ENCODE results near the gene DDB1. TPM values are rescaled to one million over a fixed set of nuclear protein-coding genes. Genes with fewer than 3 reads are reported as not detected.

DDB1 gene
- total RNA-seq, 2 donors from 2014 or later, result 70.6 to 91.0 TPM

DNA sequence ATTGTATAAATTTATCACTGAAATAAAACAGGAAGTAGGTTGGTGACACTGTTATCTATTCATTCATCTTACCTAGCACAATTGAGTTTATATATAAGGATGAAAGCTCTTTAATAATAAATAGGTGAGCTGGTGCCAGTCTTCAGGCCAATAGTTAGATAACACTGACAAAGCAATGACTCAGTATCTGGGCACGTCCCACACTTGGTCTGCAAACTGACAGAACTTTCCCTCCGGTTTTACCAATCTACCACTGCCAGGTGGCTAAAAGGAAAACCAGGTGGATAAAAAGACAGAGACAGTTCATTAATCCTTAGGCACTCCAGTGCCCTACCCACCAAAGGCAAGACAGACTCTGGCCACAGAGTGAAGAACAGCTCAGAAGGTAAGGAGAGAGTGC, 17.6 kb downstream of the DDB1 start:
- Histone ChIP-seq H3K27me3 (no peaks in the 10 kb centered on the region), H3K36me3 (replicated peaks in 1 of 2; ENCODE audit: insufficient read depth in 1 of 2, low read depth in 2 of 2) (peaks cover 28 to 47% of the 10 kb centered on the region in 2 donors), H3K4me1 (no peaks in the 10 kb centered on the region), H3K9me3 (no peaks in the 10 kb centered on the region), H3K27ac (no peak overlapping the region), H3K4me3 (no peak overlapping the region)
- no peak for DNase-seq
- ATAC-seq, result no peak
- TF ChIP-seq, protein P1, sequence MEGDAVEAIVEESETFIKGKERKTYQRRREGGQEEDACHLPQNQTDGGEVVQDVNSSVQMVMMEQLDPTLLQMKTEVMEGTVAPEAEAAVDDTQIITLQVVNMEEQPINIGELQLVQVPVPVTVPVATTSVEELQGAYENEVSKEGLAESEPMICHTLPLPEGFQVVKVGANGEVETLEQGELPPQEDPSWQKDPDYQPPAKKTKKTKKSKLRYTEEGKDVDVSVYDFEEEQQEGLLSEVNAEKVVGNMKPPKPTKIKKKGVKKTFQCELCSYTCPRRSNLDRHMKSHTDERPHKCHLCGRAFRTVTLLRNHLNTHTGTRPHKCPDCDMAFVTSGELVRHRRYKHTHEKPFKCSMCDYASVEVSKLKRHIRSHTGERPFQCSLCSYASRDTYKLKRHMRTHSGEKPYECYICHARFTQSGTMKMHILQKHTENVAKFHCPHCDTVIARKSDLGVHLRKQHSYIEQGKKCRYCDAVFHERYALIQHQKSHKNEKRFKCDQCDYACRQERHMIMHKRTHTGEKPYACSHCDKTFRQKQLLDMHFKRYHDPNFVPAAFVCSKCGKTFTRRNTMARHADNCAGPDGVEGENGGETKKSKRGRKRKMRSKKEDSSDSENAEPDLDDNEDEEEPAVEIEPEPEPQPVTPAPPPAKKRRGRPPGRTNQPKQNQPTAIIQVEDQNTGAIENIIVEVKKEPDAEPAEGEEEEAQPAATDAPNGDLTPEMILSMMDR (IDR thresholded peaks at IDR 0.05), result no peak
- no peak for TF ChIP-seq POLR2A (IDR thresholded peaks at IDR 0.05)
- intact Hi-C loops (cut with DNase I), result no loop called here
- WGBS, 2 donors, result 31 to 51% methylated on average over 2 of the region's 2 CpGs

GRCh38 chr11:61310749-61311148, 22.2 kb downstream of the DDB1 start:
- H3K4me3 ChIP-seq, result no peak overlapping the region
- no peak for DNase-seq
- TF ChIP-seq POLR2A (IDR thresholded peaks at IDR 0.05), result no peak
- TF ChIP-seq, protein P1 (IDR thresholded peaks at IDR 0.05), result no peak
- no peaks in the 10 kb centered on the region for H3K27me3 ChIP-seq
- ATAC-seq, result no peak
- peaks cover 24 to 68% of the 10 kb centered on the region in 2 donors for H3K36me3 ChIP-seq (replicated peaks in 1 of 2; ENCODE audit: insufficient read depth in 1 of 2, low read depth in 2 of 2)
- H3K9me3 ChIP-seq, result no peaks in the 10 kb centered on the region
- intact Hi-C loops (cut with DNase I), result no loop called here
- WGBS, 2 donors, result 57 to 73% methylated on average over 8 of the region's 8 CpGs
- H3K27ac ChIP-seq, result no peak overlapping the region
- no peaks in the 10 kb centered on the region for H3K4me1 ChIP-seq

GRCh38 chr11:61309739-61310138, 23.2 kb downstream of the DDB1 start:
- Histone ChIP-seq H3K36me3 (replicated peaks in 1 of 2; ENCODE audit: insufficient read depth in 1 of 2, low read depth in 2 of 2) (peaks cover 28 to 71% of the 10 kb centered on the region in 2 donors), H3K4me3 (no peak overlapping the region), H3K9me3 (no peaks in the 10 kb centered on the region), H3K27me3 (no peaks in the 10 kb centered on the region), H3K4me1 (no peaks in the 10 kb centered on the region), H3K27ac (no peak overlapping the region)
- DNase-seq (no peak), ATAC-seq (no peak)
- TF ChIP-seq, protein P1 (IDR thresholded peaks at IDR 0.05), result no peak
- no peak for TF ChIP-seq POLR2A (IDR thresholded peaks at IDR 0.05)
- WGBS, 2 donors, result 93 to 96% methylated on average over 7 of the region's 7 CpGs
- intact Hi-C loops (cut with DNase I), result no loop called here

GRCh38 chr11:61309141-61309540, 23.8 kb downstream of the DDB1 start:
- 91 to 92% methylated on average over 4 of the region's 4 CpGs for WGBS, 2 donors
- TF ChIP-seq, protein P1 (IDR thresholded peaks at IDR 0.05), result no peak
- no peak for TF ChIP-seq POLR2A (IDR thresholded peaks at IDR 0.05)
- ATAC-seq (no peak), DNase-seq (no peak)
- no peak overlapping the region for H3K4me3 ChIP-seq
- H3K27ac ChIP-seq, result no peak overlapping the region
- H3K36me3 ChIP-seq (replicated peaks in 1 of 2; ENCODE audit: insufficient read depth in 1 of 2, low read depth in 2 of 2), result peaks cover 28 to 67% of the 10 kb centered on the region in 2 donors
- intact Hi-C loops (cut with DNase I), result no loop called here
- H3K27me3 ChIP-seq, result no peaks in the 10 kb centered on the region
- no peaks in the 10 kb centered on the region for H3K9me3 ChIP-seq
- no peaks in the 10 kb centered on the region for H3K4me1 ChIP-seq

DNA sequence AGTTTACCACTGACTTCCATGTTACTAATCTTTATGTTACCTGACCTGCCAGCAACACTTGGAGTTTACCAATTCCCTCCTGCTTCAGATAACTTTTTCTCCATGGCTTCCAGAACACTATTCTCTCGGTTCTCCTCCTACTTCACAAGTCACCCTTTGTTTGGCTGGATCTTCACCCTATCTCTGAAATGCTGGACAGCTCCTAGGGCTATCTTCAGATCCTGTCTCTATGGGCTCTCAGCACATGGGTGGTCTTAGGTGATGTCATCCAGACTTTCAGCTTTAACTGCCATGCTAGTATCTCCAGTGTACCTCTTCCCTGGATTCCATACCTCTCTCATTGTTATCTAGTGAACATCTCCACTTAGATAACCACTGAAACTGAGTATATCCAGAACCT, 25.6 kb downstream of the DDB1 start:
- no peak for TF ChIP-seq POLR2A (IDR thresholded peaks at IDR 0.05)
- TF ChIP-seq, protein P1 (IDR thresholded peaks at IDR 0.05), result no peak
- H3K4me3 ChIP-seq, result no peak overlapping the region
- intact Hi-C loops (cut with DNase I), result no loop called here
- DNase-seq (no peak), ATAC-seq (no peak)
- no peaks in the 10 kb centered on the region for H3K9me3 ChIP-seq
- H3K27ac ChIP-seq, result no peak overlapping the region
- no peaks in the 10 kb centered on the region for H3K27me3 ChIP-seq
- H3K4me1 ChIP-seq, result no peaks in the 10 kb centered on the region
- H3K36me3 ChIP-seq (replicated peaks in 1 of 2; ENCODE audit: insufficient read depth in 1 of 2, low read depth in 2 of 2), result peaks cover 19 to 68% of the 10 kb centered on the region in 2 donors
- 80 to 100% methylated on average over 1 of the region's 1 CpG for WGBS, 2 donors
